Central memory CD8-positive, alpha-beta T cell (primary cell): Measurements from ENCODE around the gene RIN1.
A peak's percentile ranks its signal among the peaks of the same experiment; 100 is the strongest.
"Not testable (repeated sequence)": the region's sequence is repeated elsewhere in the genome, so short reads cannot be mapped to it uniquely, and the experiment has no call there.

Experiments used
- ATAC-seq: fragments of 150-1000 bp; cut with Tn5 transposase; replicated peaks from 2 replicates; pipeline ENCODE4 v1.10.0; 2022; ENCODE audit warnings: mild to moderate bottlenecking, moderate FRiP score, moderate number of reproducible peaks; ENCODE audit not compliant: poor library complexity, severe bottlenecking; ENCODE audit errors: extremely low read depth
- DNase-seq, 2 donors: peaks; one replicate each; pipeline ENCODE4 v3.0.0; 2021; ENCODE audit warnings: low spot score in 2 of 2
- H3K27ac Mint-ChIP-seq: one replicate; pipeline ENCODE4 v1.8.0; 2022; ENCODE audit warnings: low read depth, mild to moderate bottlenecking, moderate library complexity, mixed read lengths
- H3K27me3 Mint-ChIP-seq: one replicate; pipeline ENCODE4 v1.8.0; 2022; ENCODE audit warnings: mixed read lengths
- H3K36me3 Mint-ChIP-seq: one replicate; pipeline ENCODE4 v1.8.0; 2022; ENCODE audit warnings: mild to moderate bottlenecking, moderate library complexity, mixed read lengths; ENCODE audit not compliant: insufficient read depth
- H3K4me1 Mint-ChIP-seq: one replicate; pipeline ENCODE4 v1.8.0; 2022; ENCODE audit warnings: mixed read lengths
- H3K4me3 Mint-ChIP-seq: one replicate; pipeline ENCODE4 v1.8.0; 2022; ENCODE audit warnings: mild to moderate bottlenecking, moderate library complexity, mixed read lengths
- H3K9me3 Mint-ChIP-seq: one replicate; pipeline ENCODE4 v1.8.0; 2022; ENCODE audit warnings: mixed read lengths

RIN1 gene

GRCh38 chr11:66316849-66317251, 19.4 kb downstream of the RIN1 start, which contains the start of gene CD248:
TSS of gene CD248 (minus strand) at chr11:66317044. CDS start at chr11:66317027, 17 bp downstream.
- Mint-ChIP-seq H3K27me3 (no peaks in the 10 kb centered on the region), H3K4me1 (peaks cover 44% of the 10 kb centered on the region), H3K4me3 (peak within 1 kb of the TSS; percentile 79), H3K27ac (peak within 1 kb of the TSS; percentile 85), H3K36me3 (peaks cover 17% of the 10 kb centered on the region), H3K9me3 (no peaks in the 10 kb centered on the region)
- no peak for DNase-seq
- no peak for ATAC-seq

GRCh38 chr11:66315921-66316811, 20.1 kb downstream of the RIN1 start:
- H3K4me1 Mint-ChIP-seq = peaks cover 47% of the 10 kb centered on the region
- peaks cover 17% of the 10 kb centered on the region for H3K36me3 Mint-ChIP-seq
- no peak for DNase-seq
- no peaks in the 10 kb centered on the region for H3K27me3 Mint-ChIP-seq
- ATAC-seq = no peak
- peak overlapping the region; percentile 79 for H3K4me3 Mint-ChIP-seq
- H3K9me3 Mint-ChIP-seq = no peaks in the 10 kb centered on the region
- H3K27ac Mint-ChIP-seq = peak overlapping the region; percentile 84

- no peak for DNase-seq
- no peak for ATAC-seq
- Mint-ChIP-seq H3K27ac (peak overlapping the region; percentile 84), H3K27me3 (no peaks in the 10 kb centered on the region), H3K9me3 (no peaks in the 10 kb centered on the region), H3K4me3 (peak overlapping the region; percentile 79), H3K4me1 (peaks cover 47% of the 10 kb centered on the region), H3K36me3 (peaks cover 17% of the 10 kb centered on the region)
Measured at GRCh38 chr11:66315498-66315885, 20.7 kb downstream of the RIN1 start.

GRCh38 chr11:66314561-66315497, 21.4 kb downstream of the RIN1 start:
- DNase-seq (no peak), ATAC-seq (no peak)
- no peaks in the 10 kb centered on the region for H3K27me3 Mint-ChIP-seq
- peak overlapping the region; percentile 84 for H3K27ac Mint-ChIP-seq
- H3K4me1 Mint-ChIP-seq = peaks cover 47% of the 10 kb centered on the region
- no peaks in the 10 kb centered on the region for H3K9me3 Mint-ChIP-seq
- peaks cover 17% of the 10 kb centered on the region for H3K36me3 Mint-ChIP-seq
- H3K4me3 Mint-ChIP-seq = peak overlapping the region; percentile 79

- Mint-ChIP-seq H3K36me3 (peaks cover 17% of the 10 kb centered on the region), H3K27ac (peak overlapping the region; percentile 83), H3K9me3 (no peaks in the 10 kb centered on the region), H3K4me3 (peak overlapping the region; percentile 79), H3K27me3 (no peaks in the 10 kb centered on the region), H3K4me1 (peaks cover 47% of the 10 kb centered on the region)
- DNase-seq (no peak), ATAC-seq (no peak)
Measured at GRCh38 chr11:66314186-66314501, 22.1 kb downstream of the RIN1 start.

- H3K27ac Mint-ChIP-seq = peak overlapping the region; percentile 83
- DNase-seq (no peak), ATAC-seq (no peak)
- H3K4me1 Mint-ChIP-seq = peaks cover 41% of the 10 kb centered on the region
- peak overlapping the region; percentile 79 for H3K4me3 Mint-ChIP-seq
- H3K27me3 Mint-ChIP-seq = no peaks in the 10 kb centered on the region
- peaks cover 17% of the 10 kb centered on the region for H3K36me3 Mint-ChIP-seq
- H3K9me3 Mint-ChIP-seq = no peaks in the 10 kb centered on the region
Measured at GRCh38 chr11:66313321-66314185, 22.7 kb downstream of the RIN1 start.

- H3K9me3 Mint-ChIP-seq = no peaks in the 10 kb centered on the region
- peak overlapping the region; percentile 85 for H3K27ac Mint-ChIP-seq
- peak; percentile 74 for ATAC-seq
- peaks cover 17% of the 10 kb centered on the region for H3K36me3 Mint-ChIP-seq
- H3K4me1 Mint-ChIP-seq = peaks cover 34% of the 10 kb centered on the region
- peak; percentile 96 to 98 for DNase-seq
- no peaks in the 10 kb centered on the region for H3K27me3 Mint-ChIP-seq
- peak overlapping the region; percentile 79 for H3K4me3 Mint-ChIP-seq
Measured at GRCh38 chr11:66312549-66313320, 23.5 kb downstream of the RIN1 start.

GRCh38 chr11:66311965-66312548, 24.2 kb downstream of the RIN1 start:
- H3K36me3 Mint-ChIP-seq = peaks cover 17% of the 10 kb centered on the region
- no peaks in the 10 kb centered on the region for H3K9me3 Mint-ChIP-seq
- ATAC-seq (peak; percentile 73), DNase-seq (peak; percentile 99)
- H3K27ac Mint-ChIP-seq = peak overlapping the region; percentile 85
- H3K27me3 Mint-ChIP-seq = no peaks in the 10 kb centered on the region
- H3K4me1 Mint-ChIP-seq = peaks cover 28% of the 10 kb centered on the region
- H3K4me3 Mint-ChIP-seq = peak overlapping the region; percentile 79

- ATAC-seq (peak; percentile 31), DNase-seq (no peak)
- H3K4me3 Mint-ChIP-seq = peak overlapping the region; percentile 79
- peak overlapping the region; percentile 85 for H3K27ac Mint-ChIP-seq
- H3K4me1 Mint-ChIP-seq = peaks cover 28% of the 10 kb centered on the region
- no peaks in the 10 kb centered on the region for H3K27me3 Mint-ChIP-seq
- no peaks in the 10 kb centered on the region for H3K9me3 Mint-ChIP-seq
- H3K36me3 Mint-ChIP-seq = peaks cover 17% of the 10 kb centered on the region
Measured at GRCh38 chr11:66311470-66311964, 24.7 kb downstream of the RIN1 start.

- H3K4me3 Mint-ChIP-seq, H3K27me3 Mint-ChIP-seq: not testable (repeated sequence)
Measured at GRCh38 chr11:66310803-66311440, 25.3 kb downstream of the RIN1 start.

GRCh38 chr11:66310324-66310723, 25.9 kb downstream of the RIN1 start:
- Mint-ChIP-seq H3K9me3 (no peaks in the 10 kb centered on the region), H3K4me1 (peaks cover 20% of the 10 kb centered on the region), H3K36me3 (peaks cover 11% of the 10 kb centered on the region), H3K27me3 (no peaks in the 10 kb centered on the region), H3K27ac (no peak overlapping the region), H3K4me3 (no peak overlapping the region)
- ATAC-seq (no peak), DNase-seq (no peak)

More at GRCh38 chr11:66310803-66311440, 25.3 kb downstream of the RIN1 start:
- not testable (repeated sequence) for H3K9me3 Mint-ChIP-seq, ATAC-seq, H3K27ac Mint-ChIP-seq, DNase-seq
- Mint-ChIP-seq H3K36me3 (peaks cover 14% of the 10 kb centered on the region), H3K4me1 (peaks cover 26% of the 10 kb centered on the region)
